CD4-positive, alpha-beta T cell treated with Interleukin-6 for 4 hours (primary cell): ENCODE data around the gene GDPGP1.
"Not testable (repeated sequence)": the region's sequence is repeated elsewhere in the genome, so short reads cannot be mapped to it uniquely, and the experiment has no call there.

Experiments
- DNase-seq: peaks from one replicate; pipeline ENCODE4 v3.0.0-alpha.2; 2020; ENCODE audit warnings: mixed read lengths

Gene GDPGP1, protein sequence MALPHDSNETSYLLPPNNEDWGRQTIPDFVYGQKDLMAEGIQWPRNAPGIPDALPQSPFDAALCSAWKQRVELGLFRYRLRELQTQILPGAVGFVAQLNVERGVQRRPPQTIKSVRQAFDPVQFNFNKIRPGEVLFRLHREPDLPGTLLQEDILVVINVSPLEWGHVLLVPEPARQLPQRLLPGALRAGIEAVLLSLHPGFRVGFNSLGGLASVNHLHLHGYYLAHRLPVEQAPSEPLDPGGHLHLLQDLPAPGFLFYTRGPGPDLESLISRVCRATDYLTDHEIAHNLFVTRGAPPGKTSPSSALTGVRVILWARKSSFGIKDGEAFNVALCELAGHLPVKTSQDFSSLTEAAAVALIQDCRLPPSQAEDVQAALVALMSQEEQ

DNA sequence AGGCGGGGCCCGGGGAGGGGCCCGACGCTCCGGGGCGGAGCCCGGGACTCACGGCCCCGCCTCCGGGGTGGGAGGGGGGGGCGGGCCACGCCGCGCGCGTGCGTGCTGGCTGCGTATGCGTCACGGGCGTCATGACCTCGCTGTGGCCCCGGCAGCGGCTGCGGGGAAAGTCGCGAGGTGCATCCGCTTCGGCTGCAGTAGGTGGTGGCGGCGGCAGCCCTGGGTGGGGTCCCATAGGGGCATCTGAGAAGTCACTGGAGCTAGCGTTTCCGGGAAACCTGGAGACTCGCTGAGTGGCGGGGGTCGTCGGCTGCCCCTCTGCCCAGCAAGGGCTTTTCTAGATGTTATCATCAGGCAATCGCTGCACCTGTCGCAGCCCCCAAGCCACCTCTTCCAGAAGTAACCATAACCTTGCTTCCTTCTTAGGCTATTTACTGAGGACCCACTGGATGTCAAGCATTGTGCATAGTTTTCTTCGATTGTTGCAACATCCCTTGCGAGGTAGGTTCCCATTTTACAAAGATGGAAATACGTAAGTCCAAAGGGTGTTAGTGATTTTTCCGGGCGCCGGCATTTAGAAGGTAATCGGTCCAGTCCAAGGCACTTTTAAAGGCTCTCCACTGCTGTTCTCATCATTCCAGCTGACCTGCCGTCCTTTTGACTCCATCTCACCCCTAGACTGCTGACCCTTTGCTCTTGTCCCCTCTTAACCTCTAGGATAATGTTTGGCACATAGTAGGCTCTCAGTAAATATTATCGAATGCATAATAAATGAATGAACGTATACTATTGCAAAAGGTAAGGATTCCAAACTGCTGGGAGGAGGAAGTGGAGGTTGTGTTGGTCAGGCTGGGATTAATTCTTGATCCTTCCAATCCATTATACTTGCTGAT lies at the start of gene GDPGP1:
GDPGP1 (plus strand) TSS at position 114 of the 893 bp plus-strand sequence. CDS start 6,700 bp downstream, outside the sequence.
- no peak for DNase-seq

DNA sequence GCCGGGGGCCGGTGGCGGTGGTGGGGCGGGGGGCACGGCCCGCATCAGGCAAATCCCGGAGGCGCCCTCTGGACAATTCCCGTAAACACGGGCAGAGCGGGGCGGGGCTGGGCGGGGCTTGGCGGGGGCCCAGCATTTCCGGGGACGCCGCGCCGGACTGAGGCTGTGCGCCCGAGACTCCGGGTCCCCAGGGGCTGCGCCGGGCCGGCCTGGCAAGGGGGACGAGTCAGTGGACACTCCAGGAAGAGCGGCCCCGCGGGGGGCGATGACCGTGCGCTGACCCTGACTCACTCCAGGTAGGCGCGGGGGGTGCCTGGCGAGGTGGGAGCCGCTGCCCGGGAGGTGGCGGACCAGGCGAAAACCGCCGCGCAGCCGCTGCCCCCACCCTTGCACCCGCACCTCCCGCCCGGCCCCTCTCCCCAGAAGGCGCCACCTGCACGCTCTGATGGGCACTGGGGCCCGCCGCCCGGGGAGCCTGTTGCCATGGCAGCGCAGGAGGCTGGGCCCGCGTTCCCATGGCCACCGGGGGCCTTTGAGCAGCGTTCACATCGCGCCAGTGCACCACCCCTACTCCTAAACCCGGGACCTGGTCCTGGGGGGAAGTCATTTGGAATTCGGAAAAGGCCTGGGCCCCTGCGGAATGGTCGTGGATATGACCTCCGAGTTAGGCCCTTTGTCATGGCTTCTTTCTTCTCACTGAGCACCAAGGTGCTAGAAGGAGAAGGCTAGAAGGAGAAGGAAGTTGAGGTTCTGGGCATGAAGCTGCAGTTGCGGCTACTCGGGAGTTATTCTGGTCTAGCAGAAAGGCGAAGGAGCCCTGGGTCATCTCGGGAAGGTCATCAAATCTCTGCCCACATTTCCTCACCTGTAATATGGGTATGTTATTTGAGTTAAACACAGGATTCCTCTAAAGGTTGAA lies 49.0 kb upstream of the GDPGP1 start:
- peak; percentile 67 for DNase-seq

DNA sequence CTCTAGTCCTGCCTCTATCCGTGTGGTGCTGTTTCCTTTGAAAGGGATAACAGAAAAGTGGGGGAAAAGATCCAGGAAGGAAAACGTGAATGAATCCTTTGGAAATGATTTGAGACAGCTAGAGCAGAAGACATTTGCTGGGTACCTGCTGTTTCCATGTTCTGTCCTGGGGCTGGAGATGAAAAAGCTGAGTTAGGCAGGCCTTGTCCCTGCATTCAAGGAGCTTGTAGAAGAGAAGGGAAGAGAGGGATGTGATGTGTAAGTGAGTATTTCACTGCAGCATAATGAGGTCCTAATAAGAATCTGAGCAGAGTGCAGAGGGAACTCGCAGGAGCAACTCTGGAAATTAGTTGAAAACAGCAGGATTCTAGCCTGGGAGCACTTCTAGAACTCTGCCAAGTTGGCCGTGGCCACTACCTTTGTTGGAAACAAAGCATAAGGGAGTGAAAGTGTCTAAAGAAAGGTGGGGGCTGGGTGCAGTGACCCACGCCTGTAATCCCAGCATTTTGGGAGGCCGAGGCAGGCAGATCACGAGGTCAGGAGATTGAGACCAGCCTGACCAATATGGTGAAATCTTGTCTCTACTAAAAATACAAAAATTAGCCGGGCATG lies 46.6 kb upstream of the GDPGP1 start:
- no peak for DNase-seq

DNA sequence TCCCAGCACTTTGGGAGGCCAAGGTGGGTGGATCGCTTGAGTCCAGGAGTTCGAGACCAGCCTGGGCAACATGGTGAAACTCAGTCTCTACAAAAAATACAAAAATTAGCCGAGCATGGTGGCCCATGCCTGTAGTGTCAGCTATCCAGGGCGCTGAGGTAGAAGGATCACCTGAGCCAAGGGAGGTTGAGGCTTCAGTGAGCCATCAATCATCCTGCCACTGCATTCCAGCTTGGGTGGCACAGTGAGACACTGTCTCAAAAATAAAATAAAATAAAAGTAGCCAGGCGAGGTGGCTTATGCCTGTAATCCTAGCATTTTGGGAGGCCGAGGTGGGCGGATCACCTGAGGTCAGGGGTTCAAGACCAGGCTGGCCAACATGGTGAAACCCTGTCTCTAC lies 45.9 kb upstream of the GDPGP1 start:
- not testable (repeated sequence) for DNase-seq

DNA sequence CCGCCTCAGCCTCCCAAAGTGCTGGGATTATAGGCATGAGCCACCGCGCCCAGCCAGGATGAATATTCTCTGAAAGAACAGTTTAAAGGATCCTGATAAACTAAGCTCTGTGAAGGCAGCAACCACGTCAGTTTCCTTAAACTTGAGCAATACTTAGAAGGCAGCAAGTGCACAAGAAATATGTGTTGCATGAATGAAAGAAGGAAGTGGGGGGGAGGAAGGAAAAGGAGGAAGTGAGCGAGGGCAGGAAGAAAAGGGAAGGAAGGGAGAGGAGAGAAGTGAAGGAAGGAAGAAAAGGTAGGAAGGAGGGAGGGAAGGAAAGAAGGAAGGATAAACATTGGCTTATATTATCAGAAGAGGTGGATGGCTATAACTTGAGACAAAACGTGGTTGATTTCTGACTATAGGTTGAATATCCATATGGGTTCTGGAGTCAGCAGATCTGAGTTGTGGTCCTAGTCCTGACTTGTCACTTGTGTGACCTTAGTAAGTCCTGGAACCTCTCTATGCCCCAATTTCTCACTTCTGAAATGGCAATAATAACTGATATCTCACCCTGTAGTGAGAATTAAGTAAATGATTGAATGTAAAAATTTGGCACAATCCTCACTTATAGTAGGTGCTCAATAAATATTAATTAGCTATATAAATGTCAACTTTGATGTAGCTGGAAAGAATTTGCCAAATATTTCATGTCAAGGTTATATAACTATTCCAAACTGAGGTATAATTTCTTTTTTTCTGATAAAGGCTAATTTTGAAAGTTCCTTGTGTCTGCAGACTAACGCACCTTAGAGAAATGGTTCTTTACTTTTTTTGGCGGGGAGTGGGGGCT lies 44.9 kb upstream of the GDPGP1 start:
- no peak for DNase-seq

DNA sequence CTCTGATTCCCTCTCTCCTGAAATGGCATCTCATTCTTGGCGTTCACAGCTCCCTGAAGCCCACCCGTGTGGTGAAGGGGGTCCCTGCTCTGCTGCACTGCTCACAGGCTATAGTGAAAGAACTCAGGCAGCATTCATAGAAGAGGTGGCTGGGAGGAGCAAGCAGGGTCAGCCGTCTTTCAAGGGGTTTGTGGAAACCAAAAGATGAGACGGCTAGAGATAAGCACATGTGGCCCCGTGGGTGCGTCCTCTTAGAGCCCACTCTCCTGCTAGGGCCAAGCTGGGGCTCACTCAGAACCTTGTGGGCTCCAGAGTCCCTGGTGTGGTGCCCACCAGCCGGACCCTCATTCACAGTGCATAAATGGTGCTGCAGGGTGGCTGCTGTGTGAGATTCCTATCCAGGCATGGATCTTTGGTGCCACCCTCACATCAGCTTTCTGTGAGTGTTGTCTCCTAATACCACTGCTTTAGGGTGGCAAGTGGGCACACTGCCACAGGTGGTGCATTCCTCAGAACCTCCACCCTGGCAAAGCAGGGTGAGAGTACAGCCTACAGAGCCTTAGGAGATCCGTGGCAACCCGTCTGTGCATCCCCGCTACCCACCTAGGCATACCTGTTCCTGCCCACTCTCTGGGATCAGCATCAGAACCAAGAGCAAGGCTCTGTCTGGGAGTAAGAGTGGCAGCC lies 44.1 kb upstream of the GDPGP1 start:
- DNase-seq, result no peak

DNA sequence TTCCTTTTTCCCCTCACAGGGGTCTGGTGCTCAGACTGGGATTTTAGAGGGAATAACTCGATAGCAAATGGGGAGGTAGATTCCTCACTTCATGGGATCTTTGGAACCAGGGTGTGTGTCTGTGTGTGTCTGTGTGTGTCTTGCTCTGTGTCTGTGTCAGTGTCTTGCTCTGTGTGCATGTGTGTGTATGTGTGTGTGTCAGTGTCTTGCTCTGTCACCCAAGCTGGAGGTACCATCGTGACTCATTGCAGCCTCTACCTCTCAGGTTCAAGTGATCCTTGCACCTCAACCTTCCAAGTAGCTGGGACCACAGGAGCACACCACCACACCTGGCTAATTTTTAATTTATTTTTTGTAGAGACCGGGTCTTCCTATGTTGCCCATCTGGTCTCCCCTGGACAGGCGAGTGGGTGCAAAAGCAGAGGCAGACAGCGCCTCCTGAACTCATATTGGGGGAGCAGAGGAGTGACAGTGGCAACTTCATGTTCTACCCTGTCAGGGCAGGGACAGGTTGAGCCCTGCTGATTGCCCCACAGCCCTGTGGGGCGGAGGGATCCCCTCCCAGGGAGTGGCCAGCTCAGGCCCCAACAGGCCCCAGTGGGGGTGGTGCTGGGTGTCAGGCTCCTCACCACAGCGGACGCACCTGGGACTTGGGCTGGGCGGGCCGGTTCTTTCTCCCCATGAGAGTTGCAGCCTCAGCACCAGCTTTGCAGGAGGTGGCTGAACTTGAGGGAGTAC lies 43.2 kb upstream of the GDPGP1 start:
- DNase-seq, result no peak

DNA sequence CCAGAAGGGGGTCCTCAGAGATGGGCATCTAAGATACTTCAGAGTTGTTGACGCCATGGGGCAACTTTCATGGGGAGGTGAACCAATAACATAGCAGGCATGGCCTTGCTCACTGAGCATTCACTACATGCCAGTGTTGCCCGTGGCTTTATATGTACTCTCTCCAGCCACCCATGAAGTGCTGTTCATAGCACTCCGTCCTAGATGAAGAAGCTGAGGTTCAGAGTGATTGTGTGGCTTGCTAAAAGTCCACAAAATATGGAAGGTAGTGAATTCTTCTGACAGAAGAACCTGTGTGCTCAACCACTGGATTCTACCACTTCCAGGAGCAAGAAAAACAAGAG lies 42.7 kb upstream of the GDPGP1 start:
- no peak for DNase-seq

DNA sequence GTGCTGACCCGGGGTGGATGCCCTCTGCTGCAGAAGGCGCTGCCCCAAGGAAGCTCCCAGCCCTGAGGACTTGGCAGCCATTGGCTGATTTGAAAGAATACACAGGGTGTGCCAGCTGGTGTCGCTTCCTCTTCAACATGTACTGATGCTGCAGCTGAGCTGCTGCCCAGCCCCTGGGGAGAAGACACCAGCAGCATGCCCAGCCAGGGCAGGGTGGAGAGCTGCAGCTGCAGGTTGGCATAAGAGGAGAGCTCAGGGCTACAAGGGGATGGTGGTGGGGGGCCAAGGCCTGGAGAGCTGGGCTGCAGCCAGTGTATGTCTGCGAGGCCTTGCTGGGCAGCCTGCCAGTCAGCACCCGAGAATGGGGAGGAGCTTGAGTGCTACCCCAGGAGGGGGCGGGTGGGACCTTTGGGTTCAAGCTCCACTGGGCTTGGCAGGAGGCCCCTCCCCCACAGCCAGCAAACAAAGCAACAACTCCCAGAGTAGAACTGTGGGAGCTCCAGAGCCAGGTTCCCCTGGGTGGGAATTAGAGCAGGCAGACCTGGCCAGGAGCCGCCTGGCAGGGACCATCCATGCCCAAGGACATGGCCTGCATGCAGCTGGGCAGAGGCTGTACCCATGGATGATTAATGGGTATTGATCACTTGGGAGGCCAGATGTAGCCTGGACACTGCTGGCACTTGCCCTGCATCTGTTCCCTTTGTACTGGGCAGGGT lies 42.1 kb upstream of the GDPGP1 start:
- peak; percentile 60 for DNase-seq

DNA sequence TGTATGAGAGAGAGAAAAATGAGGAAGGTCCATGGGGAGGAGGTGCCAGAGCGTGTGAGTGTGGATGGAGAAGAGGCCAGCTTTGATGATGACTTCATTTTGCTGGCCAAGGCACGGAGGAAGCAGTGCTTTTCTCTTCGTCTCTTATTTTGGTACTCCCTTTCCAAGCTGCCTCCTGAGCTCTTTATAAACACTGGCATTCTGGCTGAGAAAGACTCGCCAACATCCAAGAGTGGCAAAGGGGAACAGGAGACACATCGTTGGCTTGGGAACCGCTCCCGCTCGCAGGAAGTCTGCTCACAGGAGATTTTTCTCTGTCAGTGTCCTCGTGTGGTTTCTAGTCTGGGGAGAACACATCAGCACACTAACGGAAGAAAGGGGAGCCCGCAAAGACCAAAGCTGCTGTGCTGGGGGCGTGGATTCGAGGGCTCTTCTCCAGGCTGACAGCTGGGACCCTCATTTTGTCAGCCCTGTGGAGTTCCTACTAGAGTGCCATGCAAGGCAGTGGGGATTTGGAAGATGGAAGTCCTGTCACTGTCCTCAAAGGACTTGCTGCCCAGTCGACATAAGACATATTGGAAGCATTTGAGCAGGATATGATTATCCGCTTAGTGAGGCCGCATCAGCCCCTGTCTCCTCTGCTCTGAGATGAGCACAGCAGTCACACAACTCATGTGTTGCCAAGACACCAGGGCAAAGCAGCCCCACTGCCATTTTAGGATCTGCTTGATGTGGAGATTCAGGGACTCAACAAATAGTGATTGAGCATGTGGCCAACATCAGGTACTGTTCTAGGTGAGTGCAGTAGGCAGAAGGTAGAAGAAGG lies 40.8 kb upstream of the GDPGP1 start:
- no peak for DNase-seq

DNA sequence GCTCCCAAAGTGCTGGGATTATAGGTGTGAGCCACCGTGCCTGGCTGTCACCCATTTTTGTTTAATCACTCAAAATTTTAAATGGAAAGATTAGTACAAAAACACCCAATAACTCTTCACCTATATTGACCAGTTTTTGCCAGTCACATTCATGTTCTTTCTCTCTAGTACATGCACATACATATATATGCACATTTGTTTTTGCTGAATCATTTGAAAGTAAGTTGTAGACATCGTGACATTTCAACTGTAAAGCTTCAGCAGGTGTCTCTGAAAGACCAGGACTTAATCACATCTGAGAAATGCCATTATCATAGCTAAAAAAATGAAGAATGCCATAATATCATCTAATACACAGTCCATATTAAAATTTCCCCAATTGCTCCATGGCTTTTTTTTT lies 39.4 kb upstream of the GDPGP1 start:
- no peak for DNase-seq

DNA sequence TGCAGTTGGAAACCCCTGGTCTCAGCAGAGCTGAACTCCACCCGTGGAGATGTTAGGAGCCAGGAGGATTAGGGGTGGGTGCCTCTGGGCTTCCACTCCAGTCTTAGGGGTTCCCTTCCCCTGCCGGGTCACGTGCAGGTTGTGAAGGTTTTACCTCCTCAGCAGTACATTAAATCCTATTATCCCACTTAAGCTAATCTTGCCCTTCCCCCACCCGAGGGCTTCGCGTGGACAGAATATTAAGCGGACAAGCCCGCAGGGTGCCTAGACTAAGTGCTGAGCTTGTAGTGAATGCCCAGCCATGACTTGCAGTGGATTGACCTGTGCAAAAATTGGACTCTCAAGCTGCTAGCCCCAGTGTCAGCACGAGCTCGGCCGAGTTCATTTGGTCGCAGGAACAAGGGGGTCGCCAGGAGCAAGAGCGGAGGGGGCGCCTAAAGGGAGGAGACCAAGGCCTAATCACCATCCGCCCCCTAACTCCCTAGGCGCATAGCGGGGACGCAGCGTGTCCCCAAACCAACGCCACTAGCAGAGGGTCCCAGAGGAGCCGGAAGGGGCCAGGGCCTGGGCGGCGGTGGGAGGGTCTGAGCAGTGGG lies 33.4 kb upstream of the GDPGP1 start:
- no peak for DNase-seq

DNA sequence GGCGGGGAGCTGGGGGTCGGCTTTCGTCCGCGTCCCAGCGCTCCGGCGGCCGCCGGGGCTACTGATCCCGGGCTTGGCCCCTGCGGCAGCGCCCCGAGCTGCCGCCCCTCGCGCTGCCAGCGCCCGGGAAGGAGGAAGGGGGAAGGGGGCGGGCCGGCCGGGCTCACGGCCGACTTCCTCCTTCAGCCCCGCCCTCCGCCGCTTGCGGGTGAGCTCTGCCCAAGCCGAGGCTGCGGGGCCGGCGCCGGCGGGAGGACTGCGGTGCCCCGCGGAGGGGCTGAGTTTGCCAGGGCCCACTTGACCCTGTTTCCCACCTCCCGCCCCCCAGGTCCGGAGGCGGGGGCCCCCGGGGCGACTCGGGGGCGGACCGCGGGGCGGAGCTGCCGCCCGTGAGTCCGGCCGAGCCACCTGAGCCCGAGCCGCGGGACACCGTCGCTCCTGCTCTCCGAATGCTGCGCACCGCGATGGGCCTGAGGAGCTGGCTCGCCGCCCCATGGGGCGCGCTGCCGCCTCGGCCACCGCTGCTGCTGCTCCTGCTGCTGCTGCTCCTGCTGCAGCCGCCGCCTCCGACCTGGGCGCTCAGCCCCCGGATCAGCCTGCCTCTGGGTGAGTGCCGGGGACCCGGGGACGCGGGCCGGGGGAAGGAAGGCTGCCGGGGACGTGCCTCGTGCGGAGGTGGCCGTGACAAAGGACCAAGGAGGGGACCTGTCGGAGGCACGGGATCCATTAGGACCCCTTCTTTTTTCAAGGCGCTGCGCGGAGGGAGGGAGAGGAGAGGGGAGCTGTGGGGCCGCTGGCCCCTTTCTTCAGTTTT lies 32.7 kb upstream of the GDPGP1 start, which contains the start of gene SEMA4B:
SEMA4B (plus strand) TSS at position 201 of the 814 bp plus-strand sequence; CDS start at position 450, 249 bp downstream.
- DNase-seq, result peak; percentile 86

DNA sequence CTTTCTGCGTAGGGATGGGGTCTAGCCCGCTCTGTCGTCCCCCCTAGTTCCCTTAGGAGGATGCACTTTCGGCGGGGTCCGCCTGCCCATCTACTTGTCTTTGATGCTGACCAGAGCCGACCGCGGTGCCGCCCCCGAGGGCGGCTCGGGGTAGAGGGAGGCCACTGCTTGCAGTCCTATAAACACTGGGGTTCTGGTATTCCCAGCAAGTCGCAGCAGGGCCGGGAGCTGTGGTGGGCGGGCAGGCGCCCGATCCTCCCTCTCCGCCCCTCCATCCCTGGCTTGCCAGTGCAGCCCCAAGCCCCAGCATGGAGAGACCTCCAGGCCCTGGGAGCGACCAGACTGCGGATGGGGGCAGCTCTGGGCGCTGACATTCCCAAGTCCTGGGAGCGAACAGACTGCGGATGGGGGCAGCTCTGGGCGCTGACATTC lies 32.0 kb upstream of the GDPGP1 start:
- no peak for DNase-seq

DNA sequence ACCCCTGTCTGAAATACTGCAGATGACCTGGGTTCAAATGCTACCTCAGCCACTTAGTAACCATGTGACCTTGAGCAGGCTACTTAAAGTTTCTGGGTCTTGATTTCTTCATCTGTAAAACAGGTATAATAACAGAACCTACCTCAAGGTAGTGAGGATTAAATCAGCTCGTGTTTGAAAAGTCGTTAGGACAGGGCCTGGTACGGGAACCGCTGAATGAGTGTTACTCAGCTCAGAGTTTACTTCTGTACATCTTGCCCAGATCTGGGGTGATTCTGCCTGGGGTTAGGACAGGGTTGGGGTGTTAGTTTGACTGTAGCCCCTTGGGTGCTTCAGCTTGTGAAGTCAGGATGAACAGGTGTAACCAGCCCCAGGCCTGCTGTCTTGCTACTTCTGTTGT lies 31.1 kb upstream of the GDPGP1 start:
- DNase-seq, result no peak

DNA sequence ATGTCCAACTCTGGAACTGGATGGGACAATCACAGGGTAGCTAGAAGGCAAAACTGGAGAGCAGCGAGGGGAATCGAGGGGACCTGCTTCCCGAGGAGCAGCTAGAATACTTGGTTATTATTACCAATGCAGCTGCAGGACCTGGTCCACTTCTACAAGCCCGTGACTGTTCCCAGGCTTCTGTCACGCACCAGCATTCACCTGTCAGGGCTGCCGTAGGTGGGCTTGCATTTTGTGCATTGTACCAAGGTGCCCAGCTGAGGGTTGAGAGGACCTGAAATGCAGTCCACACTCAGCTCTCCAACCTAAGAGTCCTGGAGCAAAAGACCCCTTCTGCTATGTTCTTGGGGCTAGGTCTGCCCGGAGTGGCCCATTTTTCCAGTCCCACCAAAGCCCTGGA lies 30.5 kb upstream of the GDPGP1 start:
- no peak for DNase-seq

DNA sequence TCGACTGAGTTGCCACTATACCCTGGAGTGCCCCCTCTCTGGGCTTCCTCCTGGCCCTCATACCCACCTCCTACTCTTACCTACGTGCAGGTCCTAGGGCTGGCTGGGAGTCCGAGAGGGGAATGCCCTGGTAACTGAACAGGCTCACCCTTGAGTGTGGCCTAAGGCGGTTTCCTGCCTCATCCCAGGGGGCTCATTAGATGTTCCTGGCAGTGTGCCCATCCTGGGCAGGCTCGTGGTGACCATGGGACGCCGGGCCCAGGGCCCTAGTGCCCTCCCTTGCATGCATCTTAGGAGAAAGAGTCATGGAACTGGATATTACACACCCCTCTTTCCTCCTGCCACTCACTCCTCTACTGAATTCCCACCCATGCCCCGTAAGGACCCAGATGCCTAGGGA lies 30.1 kb upstream of the GDPGP1 start:
- no peak for DNase-seq
